GM12864 (cell line): ENCODE results near the gene ABCC10.
A peak's percentile ranks its signal among the peaks of the same experiment; 100 is the strongest.

ENCODE experiments used
- DNase-seq: peaks from one replicate; pipeline ENCODE4 v3.0.0-alpha.2; 2011; ENCODE audit warnings: low read depth
- H3K4me3 ChIP-seq: 2 replicates; pipeline ENCODE4 v1.5.1; 2011; ENCODE audit warnings: mild to moderate bottlenecking, low read depth, low read length, control low read depth
- CTCF ChIP-seq: IDR thresholded peaks from 2 replicates; pipeline ENCODE4 v1.5.1; 2011; ENCODE audit warnings: low read depth, mild to moderate bottlenecking, moderate library complexity, low read length, control low read depth, inconsistent platforms; ENCODE audit errors: missing control alignments

Gene ABCC10

DNA sequence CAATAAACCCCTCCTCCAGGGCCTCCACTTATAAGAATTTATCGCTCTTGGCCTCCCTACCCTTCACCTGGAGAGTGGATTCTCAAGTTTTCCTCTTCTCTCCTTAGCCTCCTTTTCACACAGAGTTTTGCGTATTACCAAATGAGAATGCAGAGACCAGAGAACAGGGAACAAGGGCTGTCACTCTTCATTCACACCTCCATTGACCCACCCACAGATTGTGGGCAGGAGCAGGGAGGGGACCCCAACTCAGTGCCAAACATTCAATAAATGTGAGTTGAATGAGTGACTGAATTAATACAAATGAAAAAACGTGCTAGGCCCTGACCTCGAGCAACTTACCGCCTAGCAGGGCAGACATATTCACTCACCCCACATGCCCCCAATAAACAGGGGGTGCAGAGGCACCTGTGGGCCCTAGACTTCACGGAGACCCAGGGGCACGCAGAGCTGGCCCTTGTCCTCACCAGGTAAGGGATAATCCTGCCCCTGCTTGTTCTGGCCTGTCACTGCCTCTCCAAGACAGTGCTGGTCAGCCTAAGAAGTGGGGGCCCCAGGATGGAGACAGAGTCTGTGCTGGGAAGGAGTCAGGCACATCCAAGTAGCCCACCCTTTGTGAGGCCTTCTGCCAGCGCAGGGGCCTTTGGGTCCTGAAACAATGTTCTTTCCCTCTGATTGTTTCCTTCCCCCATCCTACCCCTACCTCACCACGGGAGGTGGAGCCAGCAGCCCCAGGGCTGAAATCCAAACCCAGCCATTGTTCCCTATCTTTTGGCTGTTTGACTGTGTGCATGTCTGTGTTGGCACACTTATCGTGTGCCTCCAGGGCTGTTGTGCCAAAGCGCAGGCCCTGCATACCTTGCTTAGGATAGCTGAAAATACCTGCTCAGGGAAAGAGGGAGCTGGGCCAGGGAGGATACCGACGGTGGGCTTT is 41.7 kb downstream of the ABCC10 start:
- no peak for TF ChIP-seq CTCF
- no peak overlapping the region for H3K4me3 ChIP-seq
- no peak for DNase-seq

DNA sequence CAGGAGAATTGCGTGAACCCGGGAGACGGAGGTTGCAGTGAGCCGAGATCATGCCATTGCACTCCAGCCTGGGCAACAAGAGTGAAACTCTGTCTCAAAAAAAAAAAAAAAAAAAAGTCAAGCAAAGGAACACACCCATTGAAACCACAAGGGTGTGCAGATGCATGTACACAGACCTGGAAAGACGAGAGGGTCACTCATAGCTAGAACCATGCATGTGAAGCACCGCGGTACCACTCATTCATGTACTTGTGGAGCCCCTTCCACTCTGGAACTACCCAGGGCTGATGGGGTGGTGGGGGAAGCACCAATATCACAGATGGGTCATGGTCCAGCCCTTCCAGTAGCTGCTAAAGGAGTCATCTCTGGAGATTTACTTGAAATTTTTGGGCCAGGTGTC is 42.6 kb downstream of the ABCC10 start:
- H3K4me3 ChIP-seq: no peak overlapping the region
- TF ChIP-seq CTCF: no peak
- no peak for DNase-seq

DNA sequence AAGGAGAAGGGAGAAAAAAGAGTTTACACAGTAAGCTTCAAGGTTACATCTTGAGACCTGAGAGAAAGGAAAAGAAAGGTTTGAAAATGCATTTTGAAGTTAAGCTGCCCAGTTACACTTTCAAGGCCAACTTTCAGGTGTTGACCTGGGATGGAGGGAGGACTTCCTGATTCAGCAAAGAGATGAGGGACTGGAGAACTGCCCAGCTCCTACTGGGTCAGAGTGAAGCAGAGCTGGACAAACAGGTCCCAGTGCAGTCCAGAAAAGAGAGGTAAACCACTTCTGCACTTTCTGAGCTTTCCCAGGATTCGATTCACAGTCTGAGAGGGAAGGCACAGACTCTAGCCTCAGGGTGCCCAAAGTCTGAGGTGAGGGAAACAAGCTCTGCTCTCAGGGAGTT is 44.1 kb downstream of the ABCC10 start:
- no peak overlapping the region for H3K4me3 ChIP-seq
- no peak for DNase-seq
- TF ChIP-seq CTCF: no peak

- TF ChIP-seq CTCF: no peak
Observed at GRCh38 chr6:43472515-43472914, 45.2 kb downstream of the ABCC10 start.

DNA sequence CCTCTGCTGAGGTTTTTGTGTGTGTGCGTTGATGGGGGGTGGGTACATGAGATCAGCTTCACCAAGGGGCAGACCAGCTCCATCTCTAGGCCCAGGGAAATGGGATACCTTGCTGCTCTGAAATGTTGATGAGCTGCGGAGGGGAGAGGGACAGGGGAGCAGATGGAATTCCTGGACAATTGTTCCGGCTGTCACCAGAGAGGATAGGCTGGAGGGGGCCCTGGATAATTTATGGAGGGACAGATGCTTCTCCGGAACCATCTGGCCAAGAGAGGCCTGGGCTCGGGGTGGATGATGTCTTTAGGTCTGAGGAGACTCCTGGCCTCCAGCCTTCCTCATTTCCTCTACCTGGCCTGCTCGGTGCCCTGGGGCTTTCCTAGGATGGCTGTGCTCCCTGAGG is 48.2 kb downstream of the ABCC10 start:
- no peak for TF ChIP-seq CTCF

More at GRCh38 chr6:43472515-43472914, 45.2 kb downstream of the ABCC10 start:
- H3K4me3 ChIP-seq: no peak overlapping the region
- no peak for DNase-seq

DNA sequence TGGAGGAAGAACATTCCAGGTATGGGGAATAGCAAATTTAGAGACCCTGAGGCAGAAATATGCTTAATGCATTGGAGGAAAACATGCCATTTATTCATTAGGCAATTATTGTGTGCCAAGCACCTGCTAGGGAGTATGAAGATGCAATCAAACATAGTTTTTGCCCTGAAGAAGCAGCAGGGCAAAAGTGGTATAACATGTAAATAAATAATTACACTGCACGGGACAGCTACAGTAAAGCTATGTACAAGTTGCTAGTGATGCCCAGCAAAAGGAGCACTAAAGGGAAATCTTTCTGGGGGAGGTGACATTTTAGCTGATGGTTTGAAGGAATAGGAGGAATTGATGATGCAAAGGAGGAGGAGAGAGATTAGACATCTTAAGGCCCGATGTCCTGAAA is 49.4 kb downstream of the ABCC10 start:
- peak overlapping the region; percentile 86; the same call in 1 of the 2 replicates for H3K4me3 ChIP-seq
- TF ChIP-seq CTCF: no peak
- DNase-seq: no peak

More for the DNA sequence above, 48.2 kb downstream of the ABCC10 start:
- no peak for DNase-seq
- H3K4me3 ChIP-seq: no peak overlapping the region
